HG02970 (cell line): Measurements from ENCODE around the gene IGLON5.

ENCODE experiments used
- ATAC-seq: cut with Tn5 transposase; IDR thresholded peaks from one replicate; pipeline ENCODE4 v1.9.1; 2021; ENCODE audit warnings: mild to moderate bottlenecking, moderate library complexity, moderate number of reproducible peaks; ENCODE audit not compliant: unreplicated experiment, low FRiP score

The IGLON5 gene

GRCh38 chr19:51311351-51312257 lies at the start of gene IGLON5:
Gene IGLON5 (plus strand): TSS chr19:51311644. CDS start chr19:51311848, 204 bp downstream.
- ATAC-seq = no peak

GRCh38 chr19:51263808-51264207 lies 47.6 kb upstream of the IGLON5 start:
- ATAC-seq = no peak

- no peak for ATAC-seq
Observed at GRCh38 chr19:51271067-51271466, 40.4 kb upstream of the IGLON5 start.

GRCh38 chr19:51272183-51272810 lies 39.1 kb upstream of the IGLON5 start:
- ATAC-seq = no peak

GRCh38 chr19:51274049-51274770 lies 37.2 kb upstream of the IGLON5 start:
- ATAC-seq = no peak

- ATAC-seq = no peak
Observed at GRCh38 chr19:51277112-51277511, 34.3 kb upstream of the IGLON5 start.

GRCh38 chr19:51282335-51282734 lies 29.1 kb upstream of the IGLON5 start:
- no peak for ATAC-seq

- no peak for ATAC-seq
Observed at GRCh38 chr19:51285682-51286081, 25.8 kb upstream of the IGLON5 start.

GRCh38 chr19:51289635-51290034 lies 21.8 kb upstream of the IGLON5 start:
- ATAC-seq = no peak

- no peak for ATAC-seq
Observed at GRCh38 chr19:51292971-51293370, 18.5 kb upstream of the IGLON5 start.

- no peak for ATAC-seq
Observed at GRCh38 chr19:51293571-51294210, 17.8 kb upstream of the IGLON5 start.

GRCh38 chr19:51294211-51294976 lies 17.1 kb upstream of the IGLON5 start:
- ATAC-seq = no peak

- no peak for ATAC-seq
Observed at GRCh38 chr19:51294977-51295375, 16.5 kb upstream of the IGLON5 start.

- ATAC-seq = no peak
Observed at GRCh38 chr19:51295382-51296126, 15.9 kb upstream of the IGLON5 start.

- ATAC-seq = no peak
Observed at GRCh38 chr19:51296336-51297093, 14.9 kb upstream of the IGLON5 start.

GRCh38 chr19:51297406-51297805 lies 14.0 kb upstream of the IGLON5 start:
- no peak for ATAC-seq

- ATAC-seq = no peak
Observed at GRCh38 chr19:51301266-51301665, 10.2 kb upstream of the IGLON5 start.

GRCh38 chr19:51305479-51305878 lies 6.0 kb upstream of the IGLON5 start:
- ATAC-seq = no peak

GRCh38 chr19:51316688-51317087 lies 5.2 kb downstream of the IGLON5 start:
- ATAC-seq = no peak
